GM12878 (cell line): Measurements from ENCODE around the gene PRKCB.

Source experiments
- ATF7 ChIP-seq: fragments of 450-650 bp; IDR thresholded peaks from 2 replicates; pipeline ENCODE4 v1.6.1; 2016; ENCODE audit warnings: low read depth, mild to moderate bottlenecking
- CTCF ChIP-seq, 3 experiments: IDR thresholded peaks in 2 of 3; conservative IDR thresholded peaks in 1 of 3; 2 replicates each; pipeline ENCODE4 v1.5.1; 2011; ENCODE audit warnings: low read depth in 3 of 3, low read length in 3 of 3, mild to moderate bottlenecking in 3 of 3, control low read depth in 2 of 3, moderate library complexity in 2 of 3, inconsistent platforms in 1 of 3, mixed read lengths in 1 of 3; ENCODE audit not compliant: control insufficient read depth in 2 of 3, insufficient read depth in 1 of 3; ENCODE audit errors: extremely low read depth in 1 of 3
- DPF2 ChIP-seq: fragments of 450-650 bp; IDR thresholded peaks from 2 replicates; pipeline ENCODE4 v1.6.1; 2017; ENCODE audit warnings: mild to moderate bottlenecking
- EGR1 ChIP-seq, 2 experiments: IDR thresholded peaks; 1 replicate in 1 of 2; 2 replicates in 1 of 2; pipeline ENCODE4 v1.6.1; 2011 to 2012; ENCODE audit warnings: low read depth in 2 of 2, low read length in 2 of 2, borderline replicate concordance in 1 of 2, mild to moderate bottlenecking in 1 of 2, moderate library complexity in 1 of 2
- EP300 ChIP-seq, 2 experiments: fragments of 150-350 bp in 1 of 2; IDR thresholded peaks; 2 replicates each; pipeline ENCODE4 v1.6.1; 2011 to 2012; ENCODE audit warnings: low read depth in 2 of 2, low read length in 2 of 2, borderline replicate concordance in 1 of 2, improper control_type of control experiment in 1 of 2, inconsistent platforms in 1 of 2; ENCODE audit not compliant: control insufficient read depth in 1 of 2
- EZH2 ChIP-seq: IDR thresholded peaks from 2 replicates; pipeline ENCODE4 v1.6.1; 2012; ENCODE audit warnings: low read depth, mild to moderate bottlenecking, control low read depth, inconsistent platforms, low read length, borderline replicate concordance; ENCODE audit not compliant: control insufficient read depth
- KDM1A ChIP-seq: fragments of 200-600 bp; sonication (generic); IDR thresholded peaks from 2 replicates; pipeline ENCODE4 v1.6.1; 2016; ENCODE audit warnings: borderline replicate concordance
- NFYB ChIP-seq: IDR thresholded peaks from 2 replicates; pipeline ENCODE4 v1.6.1; 2011; ENCODE audit warnings: low read depth, mild to moderate bottlenecking, low read length, improper control_type of control experiment, moderate library complexity; ENCODE audit not compliant: insufficient read depth
- RFX5 ChIP-seq: IDR thresholded peaks from 2 replicates; pipeline ENCODE4 v1.6.1; 2011; ENCODE audit warnings: low read depth, low read length, improper control_type of control experiment
- YY1 ChIP-seq: IDR thresholded peaks from 2 replicates; pipeline ENCODE4 v1.6.1; 2011; ENCODE audit warnings: low read depth, mild to moderate bottlenecking, low read length
- ZNF24 ChIP-seq: fragments of 450-650 bp; IDR thresholded peaks from 2 replicates; pipeline ENCODE4 v1.6.1; 2017; ENCODE audit warnings: antibody characterized with exemption, mild to moderate bottlenecking
- ZZZ3 ChIP-seq: IDR thresholded peaks from 2 replicates; pipeline ENCODE4 v1.6.1; 2011; ENCODE audit warnings: low read depth; ENCODE audit not compliant: control insufficient read depth, insufficient read length

- no peak for TF ChIP-seq EP300 (IDR thresholded peaks at IDR 0.05; ENCODE audit: borderline replicate concordance in 1 of 2, control insufficient read depth in 1 of 2, low read depth in 2 of 2, low read length in 2 of 2)
- no peak for TF ChIP-seq CTCF (IDR thresholded peaks at IDR 0.05 in 2 of 3, conservative IDR thresholded peaks at IDR 0.05 in 1 of 3; ENCODE audit: control insufficient read depth in 2 of 3, extremely low read depth in 1 of 3, insufficient read depth in 1 of 3, low read depth in 3 of 3, low read length in 3 of 3)
- no peak for TF ChIP-seq KDM1A
- 0 out of 2 replicates have a peak, but pooled peaks have one; percentile 29 for TF ChIP-seq DPF2
- peak; percentile 40; the same call in 1 of the 2 replicates for TF ChIP-seq RFX5
- TF ChIP-seq YY1 = no peak
- no peak for TF ChIP-seq EGR1 (IDR thresholded peaks at IDR 0.05; ENCODE audit: borderline replicate concordance in 1 of 2, low read depth in 2 of 2, low read length in 2 of 2)
- no peak for TF ChIP-seq EZH2
- TF ChIP-seq ZNF24 = no peak
- TF ChIP-seq NFYB = no peak
- TF ChIP-seq ATF7 = peak; percentile 56; the same call in 1 of the 2 replicates
- TF ChIP-seq ZZZ3 = no peak
Observed at GRCh38 chr16:24009098-24009497, 173.3 kb downstream of the PRKCB start.
